HG02678 (cell line): ENCODE data around the gene BBOX1.

Source experiments
- ATAC-seq: cut with Tn5 transposase; IDR thresholded peaks from one replicate; pipeline ENCODE4 v1.9.1; 2021; ENCODE audit warnings: mild to moderate bottlenecking, moderate library complexity; ENCODE audit not compliant: unreplicated experiment

The BBOX1 gene

DNA sequence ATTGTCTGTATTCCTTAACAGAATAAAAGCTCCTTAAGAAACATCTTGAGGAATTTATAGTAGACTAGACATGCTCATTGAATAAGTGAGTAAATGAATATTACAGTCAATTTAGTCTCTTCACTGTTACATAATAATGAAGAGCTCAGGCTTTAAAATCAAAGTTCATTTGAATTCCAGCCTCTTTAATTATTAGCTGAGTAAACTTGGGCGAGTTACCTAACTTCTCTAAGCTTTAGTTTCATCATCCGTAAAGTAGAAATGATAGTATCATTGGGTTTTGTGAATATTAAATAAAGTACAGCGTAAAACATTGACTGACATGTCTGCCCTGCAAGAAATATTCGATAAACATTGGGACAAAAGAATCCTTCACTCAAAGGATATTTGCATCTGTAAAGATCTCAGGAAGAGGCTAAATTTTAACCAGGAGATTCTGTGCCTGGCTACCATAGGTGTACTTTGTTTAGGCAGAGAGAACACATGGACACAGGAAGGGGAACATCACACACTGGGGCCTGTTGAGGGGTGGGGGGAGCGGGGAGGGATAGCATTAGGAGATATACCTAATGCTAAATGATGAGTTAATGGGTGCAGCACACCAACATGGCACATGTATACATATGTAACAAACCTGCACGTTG lies 15.2 kb upstream of the BBOX1 start:
- no peak for ATAC-seq

- ATAC-seq, result no peak
These were observed 14.5 kb upstream of the BBOX1 start for GRCh38 chr11:27025957-27026733.

- ATAC-seq, result no peak
These were observed 12.1 kb upstream of the BBOX1 start for GRCh38 chr11:27028561-27028965.

- no peak for ATAC-seq
These were observed 10.6 kb upstream of the BBOX1 start for GRCh38 chr11:27029966-27030365.

GRCh38 chr11:27031754-27032153 lies 8.9 kb upstream of the BBOX1 start:
- no peak for ATAC-seq

DNA sequence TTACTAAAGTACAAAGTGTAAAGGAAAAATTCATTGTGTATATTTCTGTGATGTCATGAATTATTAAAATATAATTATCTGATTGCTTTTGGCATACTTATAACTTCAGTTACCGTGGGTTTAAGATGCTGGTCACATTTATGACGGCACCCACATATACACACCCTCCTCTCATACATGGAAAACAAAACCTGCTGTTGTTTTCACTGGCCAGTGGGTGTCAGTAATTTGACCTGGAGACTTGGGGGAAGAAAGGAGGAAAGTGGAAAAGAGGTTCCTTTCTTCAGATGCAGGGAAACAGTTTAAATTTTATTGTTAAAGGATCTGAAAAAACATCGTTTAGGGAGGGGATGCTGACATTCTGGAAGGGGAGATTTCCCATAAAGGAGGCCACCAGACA lies 742 bp upstream of the BBOX1 start:
- no peak for ATAC-seq

GRCh38 chr11:27041141-27041899 lies 705 bp downstream of the BBOX1 start:
- ATAC-seq, result no peak

GRCh38 chr11:27046956-27047355 lies 6.3 kb downstream of the BBOX1 start:
- ATAC-seq, result no peak

DNA sequence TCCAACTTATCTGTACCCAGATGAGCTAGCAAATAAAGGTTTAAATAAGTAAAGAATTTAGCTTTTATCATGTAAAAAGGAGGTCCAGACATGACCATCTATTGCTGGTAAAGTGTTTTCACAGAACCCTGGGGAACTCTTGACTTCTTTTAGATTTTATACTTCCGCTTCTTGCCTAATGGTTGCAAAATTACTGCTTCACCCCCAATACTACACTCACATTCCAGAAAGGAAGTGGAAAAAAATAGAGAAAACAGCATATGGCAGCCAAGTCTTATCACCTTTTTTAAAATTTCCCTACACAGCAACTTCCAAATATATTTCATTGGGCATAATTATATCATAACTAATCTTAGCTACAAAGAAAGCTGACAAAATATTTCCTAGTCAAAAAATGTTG lies 12.1 kb downstream of the BBOX1 start:
- ATAC-seq, result no peak

DNA sequence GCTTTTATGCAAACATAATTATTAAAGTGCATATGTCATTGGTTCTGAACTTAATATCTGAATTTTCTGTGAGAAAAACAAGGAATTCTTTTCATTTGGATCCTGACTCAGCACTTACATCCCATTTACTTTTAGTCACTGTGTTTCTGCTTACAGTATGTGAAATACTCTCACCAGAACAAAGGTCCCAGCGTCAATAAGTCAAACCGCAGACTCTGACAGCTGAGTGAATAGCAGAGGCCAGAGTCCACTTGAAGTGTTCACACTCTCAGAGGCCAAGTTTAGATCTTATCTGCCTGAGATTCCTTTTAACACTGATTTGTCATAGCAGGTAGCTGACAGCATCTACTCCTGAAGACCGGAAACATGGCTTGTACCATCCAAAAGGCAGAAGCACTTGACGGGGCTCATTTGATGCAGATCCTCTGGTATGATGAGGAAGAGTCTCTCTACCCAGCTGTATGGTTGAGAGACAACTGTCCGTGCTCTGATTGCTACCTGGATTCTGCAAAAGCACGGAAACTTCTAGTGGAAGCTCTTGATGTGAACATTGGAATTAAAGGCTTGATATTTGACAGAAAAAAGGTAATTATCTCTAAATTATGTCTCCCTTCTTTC lies 14.6 kb downstream of the BBOX1 start:
- ATAC-seq, result no peak

DNA sequence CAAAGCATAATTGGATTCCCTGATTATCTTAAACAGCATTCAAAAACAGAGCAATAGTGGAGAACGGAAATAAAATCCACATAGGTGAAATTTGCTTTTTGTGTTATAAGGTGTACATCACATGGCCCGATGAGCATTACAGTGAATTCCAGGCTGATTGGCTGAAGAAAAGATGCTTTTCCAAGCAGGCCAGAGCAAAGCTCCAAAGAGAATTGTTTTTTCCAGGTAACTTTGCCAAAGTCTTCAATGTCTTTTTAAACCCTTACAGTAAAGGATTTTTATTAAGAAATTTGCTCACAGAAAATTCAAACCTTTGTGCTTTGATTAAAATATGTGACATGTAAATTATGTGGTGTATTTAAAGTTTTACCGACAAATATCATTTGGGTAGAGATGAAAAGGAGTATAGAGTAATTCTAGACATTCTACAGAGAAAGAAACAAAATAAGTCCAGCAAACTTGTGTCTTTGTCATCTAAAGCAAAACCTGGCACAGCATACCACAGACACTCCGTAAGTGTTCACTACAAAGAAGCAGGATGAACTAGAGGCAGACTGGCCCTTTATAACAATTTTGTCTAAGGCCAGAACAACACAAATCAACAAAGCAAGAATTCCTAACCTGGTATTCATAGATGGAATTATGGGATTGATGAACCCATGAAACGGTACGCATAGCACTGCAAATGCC lies 16.6 kb downstream of the BBOX1 start:
- ATAC-seq, result no peak

- ATAC-seq, result no peak
These were observed 17.8 kb downstream of the BBOX1 start for GRCh38 chr11:27058456-27058855.

- ATAC-seq, result no peak
These were observed 18.8 kb downstream of the BBOX1 start for GRCh38 chr11:27059431-27059830.

DNA sequence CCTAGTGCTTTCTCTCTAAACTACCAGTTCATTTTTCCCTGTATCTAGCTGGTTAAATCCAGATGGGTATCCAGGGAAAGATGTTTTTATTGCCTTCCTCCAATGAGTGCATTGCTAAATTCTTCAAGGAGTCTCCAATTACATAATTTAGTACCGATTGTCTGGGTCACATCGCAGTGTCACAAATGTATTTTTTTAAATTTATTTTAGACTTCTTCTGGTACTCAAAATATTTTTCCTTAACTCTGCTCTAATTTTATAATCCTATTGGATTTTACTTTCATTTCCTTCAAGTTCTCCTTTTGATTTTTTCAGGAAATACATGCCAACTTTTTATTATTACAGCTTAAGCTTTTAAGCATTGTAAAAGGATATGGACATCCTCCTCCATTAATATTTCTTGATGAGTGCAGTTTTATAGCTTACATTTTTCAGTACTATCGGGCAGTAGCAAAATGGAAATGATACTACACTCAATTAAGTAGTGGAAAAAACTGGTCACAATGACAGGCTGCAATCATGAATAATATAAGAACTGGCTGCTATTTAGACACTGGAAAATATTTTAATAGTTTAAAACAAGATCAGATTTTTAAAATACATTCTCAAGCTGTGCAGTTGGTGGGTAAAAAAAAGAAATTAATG lies 20.3 kb downstream of the BBOX1 start:
- ATAC-seq, result no peak

- no peak for ATAC-seq
These were observed 20.8 kb downstream of the BBOX1 start for GRCh38 chr11:27061461-27061821.

DNA sequence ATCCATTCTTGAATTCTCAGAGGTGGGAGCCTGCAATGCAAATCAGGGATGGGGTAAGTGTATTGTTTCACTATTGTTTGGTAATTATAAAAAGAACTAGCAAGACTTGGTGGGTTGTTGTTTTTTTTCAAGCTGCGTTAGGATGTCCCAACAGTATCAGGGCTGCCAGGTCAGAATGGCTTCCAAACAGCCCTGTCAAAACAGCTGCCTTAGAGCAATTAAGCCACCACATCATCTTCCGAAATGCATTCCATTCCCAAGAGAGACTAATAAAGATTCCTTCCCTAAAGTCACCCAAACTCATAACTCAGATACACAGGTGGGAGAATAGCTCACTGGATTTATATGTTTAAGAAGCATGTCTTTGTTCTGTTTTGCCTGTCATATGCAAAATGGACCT lies 23.5 kb downstream of the BBOX1 start:
- ATAC-seq, result no peak

GRCh38 chr11:27075192-27075591 lies 34.6 kb downstream of the BBOX1 start:
- no peak for ATAC-seq

GRCh38 chr11:27075655-27076054 lies 35.0 kb downstream of the BBOX1 start:
- no peak for ATAC-seq

- no peak for ATAC-seq
These were observed 35.5 kb downstream of the BBOX1 start for GRCh38 chr11:27076121-27076589.

- ATAC-seq, result no peak
These were observed 40.4 kb downstream of the BBOX1 start for GRCh38 chr11:27081056-27081455.
